Fibroblast of mammary gland (primary cell): ENCODE data around the gene MEFV.
"Not testable (repeated sequence)": the region's sequence is repeated elsewhere in the genome, so short reads cannot be mapped to it uniquely, and the experiment has no call there.

ENCODE experiments used
- DNase-seq: peaks from one replicate; pipeline ENCODE4 v3.0.0-alpha.2; 2010; ENCODE audit warnings: low read depth
- H3K4me3 ChIP-seq: 2 replicates; pipeline ENCODE4 v1.5.1; 2011; ENCODE audit warnings: low read depth, mild to moderate bottlenecking, low read length, moderate library complexity; ENCODE audit not compliant: control insufficient read depth
- TF ChIP-seq, protein P1 (sequence below): conservative IDR thresholded peaks from 2 replicates; pipeline ENCODE4 v1.5.1; 2011; ENCODE audit warnings: low read depth, low read length, inconsistent platforms; ENCODE audit not compliant: control insufficient read depth, insufficient read depth

Gene MEFV

DNA sequence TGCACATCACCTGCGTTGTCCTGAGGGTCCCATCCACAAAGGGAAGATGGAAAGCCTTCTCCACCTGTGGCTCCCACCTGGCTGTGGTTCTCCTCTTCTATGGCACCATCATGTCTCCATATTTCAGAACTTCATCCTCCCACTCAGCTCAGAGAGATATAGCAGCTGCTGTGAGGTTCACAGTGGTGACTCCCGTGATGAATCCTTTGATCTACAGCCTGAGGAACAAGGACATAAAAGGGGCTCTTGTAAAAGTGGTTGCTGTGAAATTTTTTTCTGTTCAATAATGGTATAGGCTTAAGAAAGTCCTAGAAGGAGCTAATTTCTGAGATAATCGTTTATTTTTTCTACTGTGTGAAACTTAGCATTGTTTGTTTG, 40.2 kb downstream of the MEFV start:
- no peak overlapping the region for H3K4me3 ChIP-seq
- TF ChIP-seq, protein P1, sequence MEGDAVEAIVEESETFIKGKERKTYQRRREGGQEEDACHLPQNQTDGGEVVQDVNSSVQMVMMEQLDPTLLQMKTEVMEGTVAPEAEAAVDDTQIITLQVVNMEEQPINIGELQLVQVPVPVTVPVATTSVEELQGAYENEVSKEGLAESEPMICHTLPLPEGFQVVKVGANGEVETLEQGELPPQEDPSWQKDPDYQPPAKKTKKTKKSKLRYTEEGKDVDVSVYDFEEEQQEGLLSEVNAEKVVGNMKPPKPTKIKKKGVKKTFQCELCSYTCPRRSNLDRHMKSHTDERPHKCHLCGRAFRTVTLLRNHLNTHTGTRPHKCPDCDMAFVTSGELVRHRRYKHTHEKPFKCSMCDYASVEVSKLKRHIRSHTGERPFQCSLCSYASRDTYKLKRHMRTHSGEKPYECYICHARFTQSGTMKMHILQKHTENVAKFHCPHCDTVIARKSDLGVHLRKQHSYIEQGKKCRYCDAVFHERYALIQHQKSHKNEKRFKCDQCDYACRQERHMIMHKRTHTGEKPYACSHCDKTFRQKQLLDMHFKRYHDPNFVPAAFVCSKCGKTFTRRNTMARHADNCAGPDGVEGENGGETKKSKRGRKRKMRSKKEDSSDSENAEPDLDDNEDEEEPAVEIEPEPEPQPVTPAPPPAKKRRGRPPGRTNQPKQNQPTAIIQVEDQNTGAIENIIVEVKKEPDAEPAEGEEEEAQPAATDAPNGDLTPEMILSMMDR, result no peak
- no peak for DNase-seq

DNA sequence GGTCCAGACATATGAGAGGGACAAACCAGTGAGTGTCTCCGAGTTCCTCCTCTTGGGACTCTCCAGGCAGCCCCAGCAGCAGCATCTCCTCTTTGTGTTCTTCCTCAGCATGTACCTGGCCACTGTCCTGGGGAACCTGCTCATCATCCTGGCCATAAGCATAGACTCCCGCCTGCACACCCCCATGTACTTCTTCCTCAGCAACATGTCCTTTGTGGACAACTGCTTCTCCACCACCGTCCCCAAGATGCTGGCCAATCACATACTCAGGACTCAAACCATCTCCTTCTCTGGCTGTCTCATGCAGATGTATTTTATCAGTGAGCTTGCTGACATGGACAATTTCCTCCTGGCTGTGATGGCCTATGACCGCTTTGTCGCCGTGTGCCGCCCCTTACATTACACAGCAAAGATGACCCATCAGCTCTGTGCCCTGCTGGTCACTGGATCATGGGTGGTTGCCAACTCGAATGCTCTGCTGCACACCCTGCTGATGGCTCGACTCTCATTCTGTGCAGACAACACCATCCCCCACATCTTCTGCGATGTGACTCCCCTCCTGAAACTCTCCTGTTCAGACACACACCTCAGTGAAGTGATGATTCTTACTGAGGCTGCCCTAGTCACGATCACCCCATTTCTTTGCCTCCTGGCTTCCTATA, 40.7 kb downstream of the MEFV start:
- TF ChIP-seq, protein P1, result no peak
- no peak overlapping the region for H3K4me3 ChIP-seq
- no peak for DNase-seq

DNA sequence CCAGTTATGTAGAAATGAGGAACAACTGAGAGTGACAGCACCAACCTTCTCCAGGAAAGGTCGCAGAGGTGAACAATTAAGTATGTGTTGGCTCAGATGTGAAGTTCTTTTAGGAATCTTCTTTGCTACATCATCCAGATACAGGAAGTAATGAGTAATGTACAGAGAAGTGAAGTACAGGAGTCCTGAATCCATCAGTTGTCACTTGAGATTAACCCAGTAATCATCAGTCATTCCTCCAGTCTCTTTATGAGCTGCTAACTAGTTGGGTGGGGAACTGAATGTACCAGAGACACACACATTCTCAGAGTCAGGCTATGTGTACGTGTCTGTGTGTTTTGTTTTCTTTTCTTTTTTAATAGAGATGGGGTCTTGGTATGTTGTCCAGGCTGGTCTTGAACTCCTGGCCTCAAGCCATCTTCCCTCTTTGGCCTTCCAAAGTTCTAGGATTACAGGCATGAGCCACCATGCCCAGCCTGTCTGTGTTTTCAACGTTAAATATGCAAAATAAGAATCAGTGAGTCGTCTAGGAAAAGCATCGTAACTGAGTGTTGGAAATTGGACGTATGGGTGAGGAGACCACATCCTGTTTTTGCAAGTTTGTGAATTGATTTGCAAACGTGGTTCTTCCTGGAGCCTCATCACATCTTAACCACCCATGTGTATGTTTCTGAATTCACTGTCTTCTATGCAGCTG, 41.4 kb downstream of the MEFV start:
- TF ChIP-seq, protein P1, result no peak
- H3K4me3 ChIP-seq, result no peak overlapping the region
- no peak for DNase-seq

DNA sequence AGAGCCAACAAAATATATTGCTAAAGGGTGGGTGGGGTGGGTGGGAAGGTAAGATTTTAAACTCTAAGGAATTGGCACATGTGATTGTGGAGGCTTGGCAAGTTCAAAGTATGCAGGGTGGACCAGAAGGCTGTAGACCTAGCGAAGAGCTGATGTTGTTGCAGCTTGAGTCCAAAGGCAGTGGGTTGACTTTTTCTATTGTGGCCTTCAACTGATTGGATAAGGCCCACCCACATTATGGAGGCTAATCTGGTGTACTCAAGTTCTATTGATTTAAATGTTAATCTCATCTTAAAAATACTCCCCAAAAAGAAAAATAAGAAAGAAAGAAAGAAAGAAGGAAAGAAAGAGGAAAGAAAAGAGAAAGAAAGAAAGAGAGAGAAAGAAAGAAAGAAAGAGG, 43.9 kb downstream of the MEFV start:
- no peak overlapping the region for H3K4me3 ChIP-seq
- TF ChIP-seq, protein P1, result no peak

DNA sequence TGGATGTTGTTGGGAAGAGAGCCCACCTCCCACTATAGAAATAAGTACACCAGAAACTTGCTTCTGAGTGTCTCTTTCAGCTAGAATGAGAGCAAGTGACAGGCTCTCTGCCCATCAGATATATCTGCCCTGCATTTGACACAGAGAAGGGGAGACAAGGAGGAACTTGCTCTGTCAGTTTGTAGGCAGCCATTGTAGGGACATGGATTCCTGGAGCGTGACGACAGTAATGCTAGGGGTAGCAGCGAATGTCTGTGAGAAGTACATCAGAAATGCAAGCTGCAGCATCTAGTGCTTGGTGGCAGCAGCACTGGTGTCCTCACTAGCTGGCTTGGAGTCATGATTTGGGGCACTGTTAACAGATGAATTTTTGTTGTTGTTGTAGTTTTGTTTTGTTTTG, 44.4 kb downstream of the MEFV start:
- TF ChIP-seq, protein P1, result no peak
- DNase-seq, result no peak
- H3K4me3 ChIP-seq, result no peak overlapping the region

More for the DNA sequence above, 43.9 kb downstream of the MEFV start:
- DNase-seq, result no peak

DNA sequence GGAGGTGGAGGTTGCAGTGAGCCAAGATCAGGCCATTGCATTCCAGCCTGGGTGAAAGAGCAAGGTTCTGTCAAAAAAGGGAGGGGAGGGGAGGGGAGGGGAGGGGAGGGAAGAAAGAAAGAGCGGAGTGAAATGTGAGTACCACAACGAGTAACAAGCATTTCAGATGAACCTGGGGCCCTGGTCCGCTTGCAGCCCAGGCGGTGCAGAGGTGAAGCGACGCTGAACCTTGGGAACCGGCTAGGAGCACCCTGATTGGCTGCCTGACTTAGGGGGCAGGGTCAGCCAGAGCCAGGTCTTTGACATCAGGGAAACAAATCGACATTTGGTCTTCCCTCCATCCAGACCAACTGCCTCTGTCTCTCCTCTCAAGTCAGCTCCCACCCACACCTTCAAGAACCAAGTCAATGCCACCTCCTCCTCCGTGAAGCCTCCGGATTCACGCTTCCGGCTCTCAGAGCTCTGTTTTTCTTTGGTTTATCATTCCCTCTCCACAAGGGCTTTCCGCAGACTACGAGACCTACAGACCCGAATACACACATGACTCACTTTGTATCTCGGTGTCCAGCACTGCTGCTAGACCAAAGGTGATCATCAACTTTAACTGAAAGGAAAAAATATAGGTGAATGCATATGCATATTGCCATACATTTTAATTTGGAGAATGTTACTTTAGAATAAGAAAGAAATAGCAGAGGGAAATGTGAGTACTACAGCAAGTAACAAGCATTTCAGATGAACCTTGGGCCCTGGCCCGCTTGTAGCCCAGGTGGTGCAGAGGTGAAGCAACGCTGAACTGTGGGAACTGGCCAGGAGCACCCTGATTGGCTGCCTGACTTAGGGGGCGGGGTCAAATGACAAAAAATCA, 49.1 kb downstream of the MEFV start:
- H3K4me3 ChIP-seq, result no peak overlapping the region
- TF ChIP-seq, protein P1, result no peak
- no peak for DNase-seq

DNA sequence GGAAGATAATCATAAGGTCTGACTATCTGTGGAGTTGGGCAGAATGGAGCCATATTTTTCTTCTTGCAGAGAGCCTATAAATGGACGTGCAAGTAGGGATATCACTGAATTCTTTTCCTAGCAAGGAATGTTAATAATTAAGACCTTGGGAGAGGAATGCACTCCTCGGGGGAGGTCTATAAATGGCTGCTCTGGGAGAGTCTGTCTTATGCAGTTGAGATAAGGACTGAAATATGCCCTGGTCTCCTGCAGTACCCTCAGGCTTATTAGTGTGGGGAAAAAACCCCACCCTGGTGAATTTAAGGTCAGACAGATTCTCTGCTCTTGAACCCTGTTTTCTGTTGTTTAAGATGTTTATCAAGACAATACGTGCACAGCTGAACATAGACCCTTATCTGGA, 50.5 kb downstream of the MEFV start:
- not testable (repeated sequence) for DNase-seq, H3K4me3 ChIP-seq
